ENCODE results near the gene GPR150. TPM values are rescaled to one million over a fixed set of nuclear protein-coding genes. Genes with fewer than 3 reads are reported as not detected.

GPR150 gene
- total RNA-seq, 2 experiments from 2014 or later = 0.60 to 0.75 TPM

DNA sequence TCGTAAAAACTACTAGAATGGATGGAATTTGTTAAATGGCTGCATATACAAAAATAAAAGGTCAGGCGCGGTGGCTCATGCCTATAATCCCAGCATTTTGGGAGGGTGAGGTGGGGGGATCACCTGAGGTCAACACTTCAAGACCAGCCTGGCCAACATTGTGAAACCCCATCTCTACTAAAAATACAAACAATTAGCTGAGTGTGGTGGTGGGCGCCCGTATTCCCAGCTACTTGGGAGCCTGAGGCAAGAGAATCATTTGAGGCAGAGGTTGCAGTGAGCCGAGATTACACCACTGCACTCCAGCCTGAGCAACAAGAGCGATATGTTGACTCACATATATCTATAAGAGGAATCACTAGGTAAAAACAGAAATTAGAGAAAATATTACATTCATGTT, 9.3 kb upstream of the GPR150 start:
- TF ChIP-seq, protein P1, sequence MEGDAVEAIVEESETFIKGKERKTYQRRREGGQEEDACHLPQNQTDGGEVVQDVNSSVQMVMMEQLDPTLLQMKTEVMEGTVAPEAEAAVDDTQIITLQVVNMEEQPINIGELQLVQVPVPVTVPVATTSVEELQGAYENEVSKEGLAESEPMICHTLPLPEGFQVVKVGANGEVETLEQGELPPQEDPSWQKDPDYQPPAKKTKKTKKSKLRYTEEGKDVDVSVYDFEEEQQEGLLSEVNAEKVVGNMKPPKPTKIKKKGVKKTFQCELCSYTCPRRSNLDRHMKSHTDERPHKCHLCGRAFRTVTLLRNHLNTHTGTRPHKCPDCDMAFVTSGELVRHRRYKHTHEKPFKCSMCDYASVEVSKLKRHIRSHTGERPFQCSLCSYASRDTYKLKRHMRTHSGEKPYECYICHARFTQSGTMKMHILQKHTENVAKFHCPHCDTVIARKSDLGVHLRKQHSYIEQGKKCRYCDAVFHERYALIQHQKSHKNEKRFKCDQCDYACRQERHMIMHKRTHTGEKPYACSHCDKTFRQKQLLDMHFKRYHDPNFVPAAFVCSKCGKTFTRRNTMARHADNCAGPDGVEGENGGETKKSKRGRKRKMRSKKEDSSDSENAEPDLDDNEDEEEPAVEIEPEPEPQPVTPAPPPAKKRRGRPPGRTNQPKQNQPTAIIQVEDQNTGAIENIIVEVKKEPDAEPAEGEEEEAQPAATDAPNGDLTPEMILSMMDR (IDR thresholded peaks at IDR 0.05) = no peak
- Mint-ChIP-seq H3K9me3 (peaks cover 6% of the 10 kb centered on the region), H3K27me3 (no peaks in the 10 kb centered on the region), H3K4me3 (no peak overlapping the region), H3K36me3 (ENCODE audit: low read depth) (peaks cover 23% of the 10 kb centered on the region), H3K27ac (no peak overlapping the region), H3K4me1 (ENCODE audit: low read depth) (peaks cover 15% of the 10 kb centered on the region)
- no peak overlapping the region for H3K4me3 ChIP-seq (ENCODE audit: low read length)
- intact Hi-C loops (cut with DNase I, micrococcal nuclease) = no loop called here
- ChIA-PET POLR2A (interaction anchor here (3.4 kb wide), 1 partner anchor 11 kb away, joined by 11 read pairs; no protein-coding TSS in a partner anchor), CTCF (interaction anchor here (0.7 kb wide), 1 partner anchor 663 kb away, joined by 4 read pairs; no protein-coding TSS in a partner anchor)
- peaks cover 0 to 8% of the 10 kb centered on the region in 2 experiments for H3K9me3 ChIP-seq (ENCODE audit: control insufficient read depth in 1 of 2, insufficient read depth in 1 of 2, low read length in 2 of 2)
- DNase-seq (no peak), ATAC-seq (ENCODE audit: poor library complexity) (no peak)
- no peaks in the 10 kb centered on the region for H3K36me3 ChIP-seq (ENCODE audit: insufficient read depth, low read length)
- H3K4me1 ChIP-seq (ENCODE audit: insufficient read depth, low read length) = no peaks in the 10 kb centered on the region
- no peak overlapping the region for H3K27ac ChIP-seq (ENCODE audit: low read depth in 1 of 2, low read length in 2 of 2)
- no peaks in the 10 kb centered on the region for H3K27me3 ChIP-seq (ENCODE audit: control insufficient read depth in 1 of 2, insufficient read depth in 2 of 2, low read length in 2 of 2)

DNA sequence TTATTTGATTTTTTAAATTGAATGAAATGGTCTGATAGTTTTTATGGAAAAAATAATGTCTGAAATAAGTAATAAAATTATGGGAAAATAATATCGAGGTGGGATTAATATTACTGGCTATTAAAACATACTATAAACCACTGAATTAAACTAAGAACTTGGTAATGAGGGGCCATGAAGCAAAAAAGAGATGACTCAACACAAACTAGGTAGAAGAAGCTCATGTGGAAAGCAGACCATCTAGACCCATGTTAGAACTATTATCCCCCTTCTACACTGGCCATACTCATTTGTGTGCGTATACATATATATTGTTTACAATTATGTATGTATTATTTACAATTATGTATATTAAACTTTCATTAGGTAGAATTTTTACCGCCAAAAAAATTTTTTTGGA, 8.5 kb upstream of the GPR150 start:
- peaks cover 6% of the 10 kb centered on the region for H3K9me3 Mint-ChIP-seq
- no peaks in the 10 kb centered on the region for H3K27me3 Mint-ChIP-seq
- intact Hi-C loops (cut with DNase I, micrococcal nuclease) = no loop called here
- no peak overlapping the region for H3K27ac Mint-ChIP-seq
- POLR2A ChIA-PET = interaction anchor here (1.3 to 3.4 kb wide), 2 partner anchors 10 to 56 kb away, joined by 3 to 11 read pairs; partner anchors contain the start of genes ARSK and SKIC3
- Histone ChIP-seq H3K36me3 (ENCODE audit: insufficient read depth, low read length) (no peaks in the 10 kb centered on the region), H3K4me1 (ENCODE audit: insufficient read depth, low read length) (no peaks in the 10 kb centered on the region), H3K27me3 (ENCODE audit: control insufficient read depth in 1 of 2, insufficient read depth in 2 of 2, low read length in 2 of 2) (no peaks in the 10 kb centered on the region), H3K9me3 (ENCODE audit: control insufficient read depth in 1 of 2, insufficient read depth in 1 of 2, low read length in 2 of 2) (peaks cover 0 to 8% of the 10 kb centered on the region in 2 experiments), H3K4me3 (ENCODE audit: low read length) (no peak overlapping the region), H3K27ac (ENCODE audit: low read depth in 1 of 2, low read length in 2 of 2) (no peak overlapping the region)
- TF ChIP-seq, protein P1 (IDR thresholded peaks at IDR 0.05) = no peak
- H3K36me3 Mint-ChIP-seq (ENCODE audit: low read depth) = peaks cover 23% of the 10 kb centered on the region
- CTCF ChIA-PET = no interaction called here
- H3K4me3 Mint-ChIP-seq = no peak overlapping the region
- H3K4me1 Mint-ChIP-seq (ENCODE audit: low read depth) = peaks cover 22% of the 10 kb centered on the region
- ATAC-seq (ENCODE audit: poor library complexity) = no peak
- no peak for DNase-seq

DNA sequence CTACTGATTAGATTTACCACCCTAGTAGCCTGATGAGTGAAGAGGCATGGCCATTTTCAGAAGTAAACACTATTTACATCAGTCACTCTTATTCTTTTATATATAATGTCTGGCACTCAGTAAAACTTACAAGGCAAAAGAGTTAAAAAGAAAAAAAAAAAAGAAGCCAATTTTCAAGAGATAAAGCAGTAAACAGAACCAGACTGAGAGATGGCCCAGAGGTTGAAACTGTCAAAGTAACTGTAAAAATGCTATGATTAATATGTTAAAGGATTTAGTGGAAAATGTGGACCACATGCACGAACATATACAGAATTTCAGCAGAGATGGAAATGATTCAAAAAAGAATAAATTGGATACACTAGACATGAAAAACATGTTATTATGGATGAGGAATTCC, 6.4 kb upstream of the GPR150 start:
- POLR2A ChIA-PET = no interaction called here

More for the DNA sequence above, 6.4 kb upstream of the GPR150 start:
- Histone ChIP-seq H3K9me3 (ENCODE audit: control insufficient read depth in 1 of 2, insufficient read depth in 1 of 2, low read length in 2 of 2) (peaks cover 0 to 8% of the 10 kb centered on the region in 2 experiments), H3K36me3 (ENCODE audit: insufficient read depth, low read length) (no peaks in the 10 kb centered on the region), H3K27ac (ENCODE audit: low read depth in 1 of 2, low read length in 2 of 2) (no peak overlapping the region), H3K4me3 (ENCODE audit: low read length) (no peak overlapping the region), H3K4me1 (ENCODE audit: insufficient read depth, low read length) (no peaks in the 10 kb centered on the region), H3K27me3 (ENCODE audit: control insufficient read depth in 1 of 2, insufficient read depth in 2 of 2, low read length in 2 of 2) (no peaks in the 10 kb centered on the region)
- DNase-seq (no peak), ATAC-seq (ENCODE audit: poor library complexity) (no peak)
- no peak overlapping the region for H3K4me3 Mint-ChIP-seq
- H3K4me1 Mint-ChIP-seq (ENCODE audit: low read depth) = peaks cover 39% of the 10 kb centered on the region
- no peak overlapping the region for H3K27ac Mint-ChIP-seq
- intact Hi-C loops (cut with DNase I, micrococcal nuclease) = no loop called here
- TF ChIP-seq, protein P1 (IDR thresholded peaks at IDR 0.05) = no peak
- H3K27me3 Mint-ChIP-seq = no peaks in the 10 kb centered on the region
- H3K9me3 Mint-ChIP-seq = peaks cover 6% of the 10 kb centered on the region
- peaks cover 23% of the 10 kb centered on the region for H3K36me3 Mint-ChIP-seq (ENCODE audit: low read depth)
- CTCF ChIA-PET = no interaction called here
